ENCODE results near the gene PLXNA4. TPM values are rescaled to one million over a fixed set of nuclear protein-coding genes. Genes with fewer than 3 reads are reported as not detected.

PLXNA4 gene
- total RNA-seq, 1 experiment from 2014 or later = not detected

GRCh38 chr7:132574223-132574622 is 2.0 kb downstream of the PLXNA4 start:
- BruUV-seq (replicated peaks) = no TSS peak
- CTCF ChIA-PET = interaction anchor here (0.9 to 1.0 kb wide), 3 partner anchors 9 to 47 kb away, joined by 3 to 4 read pairs (median 3); no protein-coding TSS in a partner anchor
- intact Hi-C loops (cut with micrococcal nuclease) = no loop called here
- POLR2A ChIA-PET = no interaction called here
- H3K4me3 Mint-ChIP-seq (ENCODE audit: unreplicated experiment) = no peak overlapping the region
- no peaks in the 10 kb centered on the region for H3K36me3 Mint-ChIP-seq (ENCODE audit: insufficient read depth, unreplicated experiment)
- DNase-seq (ENCODE audit: unreplicated experiment) = no peak
- TF ChIP-seq CTCF (IDR thresholded peaks at IDR 0.05; ENCODE audit: unreplicated experiment) = no peak
- H3K4me1 Mint-ChIP-seq (ENCODE audit: insufficient read depth, unreplicated experiment) = no peaks in the 10 kb centered on the region
- peaks cover 84% of the 10 kb centered on the region for H3K27me3 Mint-ChIP-seq (ENCODE audit: insufficient read depth, unreplicated experiment)
- no peak overlapping the region for H3K27ac Mint-ChIP-seq (ENCODE audit: low read depth, unreplicated experiment)
- H3K9me3 Mint-ChIP-seq (ENCODE audit: unreplicated experiment) = no peaks in the 10 kb centered on the region

DNA sequence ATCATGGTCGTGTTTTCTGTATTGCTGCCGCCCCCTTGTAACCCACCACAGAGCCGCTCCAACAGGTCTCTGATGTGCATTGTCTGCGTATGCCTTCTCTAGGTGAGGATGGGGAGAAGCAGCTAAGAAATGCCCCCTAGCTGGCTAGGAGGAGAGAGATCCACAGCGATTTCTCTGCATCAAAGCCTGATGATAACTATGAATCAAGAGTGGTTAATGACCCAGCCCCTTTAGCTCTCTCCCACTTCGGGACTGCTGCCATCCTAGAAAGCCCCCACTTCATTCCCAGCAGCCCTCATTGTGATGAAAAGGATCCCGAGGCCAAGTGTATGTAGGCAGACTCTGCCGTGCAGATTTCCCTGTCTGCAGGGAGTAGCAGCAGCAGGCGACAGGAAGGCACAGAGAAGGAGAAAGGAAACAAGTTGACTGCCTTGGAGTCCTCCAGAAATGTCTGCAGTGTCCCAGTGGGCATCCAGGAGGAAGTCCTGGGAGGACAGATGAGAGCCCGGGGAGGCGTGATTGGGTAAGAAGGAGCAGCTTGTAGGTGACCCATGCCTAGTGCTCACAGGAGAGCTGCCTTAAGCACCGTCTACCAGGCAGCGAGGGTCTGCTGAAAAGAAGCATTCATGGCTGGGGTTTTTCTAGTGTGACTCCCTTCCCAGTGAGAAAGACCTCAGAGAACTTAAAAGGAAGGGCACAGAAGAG is 2.9 kb downstream of the PLXNA4 start:
- peaks cover 85% of the 10 kb centered on the region for H3K27me3 Mint-ChIP-seq (ENCODE audit: insufficient read depth, unreplicated experiment)
- CTCF ChIA-PET = interaction anchor here (0.9 to 1.0 kb wide), 3 partner anchors 10 to 254 kb away, joined by 3 to 4 read pairs (median 3); no protein-coding TSS in a partner anchor
- TF ChIP-seq CTCF (IDR thresholded peaks at IDR 0.05; ENCODE audit: unreplicated experiment) = no peak
- no peak overlapping the region for H3K27ac Mint-ChIP-seq (ENCODE audit: low read depth, unreplicated experiment)
- no peaks in the 10 kb centered on the region for H3K9me3 Mint-ChIP-seq (ENCODE audit: unreplicated experiment)
- no peak for DNase-seq (ENCODE audit: unreplicated experiment)
- H3K36me3 Mint-ChIP-seq (ENCODE audit: insufficient read depth, unreplicated experiment) = no peaks in the 10 kb centered on the region
- no TSS peak for BruUV-seq (replicated peaks)
- POLR2A ChIA-PET = no interaction called here
- H3K4me1 Mint-ChIP-seq (ENCODE audit: insufficient read depth, unreplicated experiment) = no peaks in the 10 kb centered on the region
- intact Hi-C loops (cut with micrococcal nuclease) = no loop called here
- H3K4me3 Mint-ChIP-seq (ENCODE audit: unreplicated experiment) = no peak overlapping the region

DNA sequence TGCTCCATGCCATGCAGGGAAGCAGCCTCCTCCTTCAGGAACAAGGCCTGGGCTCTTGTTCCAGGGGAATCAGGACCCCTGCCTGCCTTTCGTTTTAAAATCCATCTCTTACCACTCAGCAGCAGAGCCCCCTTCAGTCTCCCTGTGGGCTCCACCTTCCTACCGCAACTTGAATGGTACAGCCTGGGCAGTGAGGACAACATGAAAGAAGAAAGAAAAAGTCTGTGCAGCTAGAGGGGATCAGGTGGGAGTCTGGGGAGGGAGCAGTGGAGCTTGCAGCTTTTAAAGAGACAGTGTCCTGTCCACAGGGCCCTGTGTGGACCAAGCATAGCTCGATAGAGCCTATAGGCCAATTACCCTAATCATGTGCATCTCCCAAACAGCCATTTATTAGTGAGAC is 3.7 kb downstream of the PLXNA4 start:
- no peak for TF ChIP-seq CTCF (IDR thresholded peaks at IDR 0.05; ENCODE audit: unreplicated experiment)
- DNase-seq (ENCODE audit: unreplicated experiment) = no peak
- Mint-ChIP-seq H3K36me3 (ENCODE audit: insufficient read depth, unreplicated experiment) (no peaks in the 10 kb centered on the region), H3K27me3 (ENCODE audit: insufficient read depth, unreplicated experiment) (peaks cover 78% of the 10 kb centered on the region), H3K4me3 (ENCODE audit: unreplicated experiment) (no peak overlapping the region), H3K27ac (ENCODE audit: low read depth, unreplicated experiment) (no peak overlapping the region), H3K9me3 (ENCODE audit: unreplicated experiment) (no peaks in the 10 kb centered on the region), H3K4me1 (ENCODE audit: insufficient read depth, unreplicated experiment) (no peaks in the 10 kb centered on the region)
- BruUV-seq (replicated peaks) = no TSS peak
- ChIA-PET POLR2A (no interaction called here), CTCF (interaction anchor here (0.6 to 1.0 kb wide), 2 partner anchors 104 to 253 kb away, joined by 3 read pairs; no protein-coding TSS in a partner anchor)
- intact Hi-C loops (cut with micrococcal nuclease) = no loop called here

DNA sequence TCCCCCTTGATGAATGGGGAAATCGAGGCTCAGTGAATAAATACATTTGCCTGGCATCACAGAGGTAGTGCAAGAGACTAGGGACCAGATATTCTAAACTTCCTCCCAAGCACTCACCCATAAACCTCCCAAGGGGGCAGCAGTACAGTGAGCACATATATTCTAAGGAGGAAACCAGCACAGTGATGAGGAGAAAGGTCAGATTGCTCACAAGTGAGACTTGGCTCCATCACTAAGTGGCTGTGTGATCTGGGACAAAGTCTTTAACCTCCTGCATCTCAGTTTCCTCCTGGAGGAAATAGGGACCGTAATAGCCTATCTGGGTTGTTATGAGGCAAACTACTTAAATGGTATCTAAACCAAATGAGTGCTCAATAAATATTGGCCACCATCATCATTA is 4.3 kb downstream of the PLXNA4 start:
- ChIA-PET CTCF (no interaction called here), POLR2A (no interaction called here)
- intact Hi-C loops (cut with micrococcal nuclease) = no loop called here
- H3K4me3 Mint-ChIP-seq (ENCODE audit: unreplicated experiment) = no peak overlapping the region
- no peaks in the 10 kb centered on the region for H3K36me3 Mint-ChIP-seq (ENCODE audit: insufficient read depth, unreplicated experiment)
- no peak for DNase-seq (ENCODE audit: unreplicated experiment)
- H3K27me3 Mint-ChIP-seq (ENCODE audit: insufficient read depth, unreplicated experiment) = peaks cover 77% of the 10 kb centered on the region
- no peak overlapping the region for H3K27ac Mint-ChIP-seq (ENCODE audit: low read depth, unreplicated experiment)
- no peak for TF ChIP-seq CTCF (IDR thresholded peaks at IDR 0.05; ENCODE audit: unreplicated experiment)
- no peaks in the 10 kb centered on the region for H3K9me3 Mint-ChIP-seq (ENCODE audit: unreplicated experiment)
- BruUV-seq (replicated peaks) = no TSS peak
- H3K4me1 Mint-ChIP-seq (ENCODE audit: insufficient read depth, unreplicated experiment) = no peaks in the 10 kb centered on the region
